Heart left ventricle (tissue), 13 donors: ENCODE measurements around the gene RALGPS1.

Experiments
- POLR2A ChIP-seq, 2 donors: fragments of 450-650 bp; IDR thresholded peaks; one replicate each; pipeline ENCODE4 v1.6.1; 2017; ENCODE audit warnings: antibody characterized with exemption in 2 of 2, mild to moderate bottlenecking in 2 of 2, moderate library complexity in 2 of 2
- TF ChIP-seq, protein P1 (sequence below), 12 donors: fragments of 200-600 bp; sonication (generic) in 4 of 12; IDR thresholded peaks; one replicate each; pipeline versions ENCODE4 v1.5.0 to v1.8.0; 2018 to 2022; ENCODE audit warnings: antibody characterized with exemption in 12 of 12, mild to moderate bottlenecking in 5 of 12
- donor health status: ischemic (EF 13 %, LVEDD 7.1; RV severe dilation, severe dysfunction).
- donor health status: DM: no; HTN: yes; CAD: no.
- donor health status: DM: no; HTN: no; CAD: no.
- donor health status: ischemic (EF 25% LVEDD 6.9; RV normal size, moderate dysfunction).
- donor health status: ischemic (EF 25% LVEDD 5.7; RV mildly dilated, moderate dysfunction).
- donor health status: ischemic (EF 35%, LVEDD 5.7; RV mildly dilated, moderate dysfunction).
- donor health status: nonischemic (EF 11% LVEDD 7.7; RV severe dilation, severe dysfunction).
- donor health status: DM: yes; HTN: yes; CAD: no.
- donor health status: PGD.
- donor health status: ischemic (EF 29% LVEDD 5.4; RV normal size, mild dysfunction).
- donor health status: nonischemic (EF 23%, LVEDD 6.1; RV moderate dilation, normal function).

DNA sequence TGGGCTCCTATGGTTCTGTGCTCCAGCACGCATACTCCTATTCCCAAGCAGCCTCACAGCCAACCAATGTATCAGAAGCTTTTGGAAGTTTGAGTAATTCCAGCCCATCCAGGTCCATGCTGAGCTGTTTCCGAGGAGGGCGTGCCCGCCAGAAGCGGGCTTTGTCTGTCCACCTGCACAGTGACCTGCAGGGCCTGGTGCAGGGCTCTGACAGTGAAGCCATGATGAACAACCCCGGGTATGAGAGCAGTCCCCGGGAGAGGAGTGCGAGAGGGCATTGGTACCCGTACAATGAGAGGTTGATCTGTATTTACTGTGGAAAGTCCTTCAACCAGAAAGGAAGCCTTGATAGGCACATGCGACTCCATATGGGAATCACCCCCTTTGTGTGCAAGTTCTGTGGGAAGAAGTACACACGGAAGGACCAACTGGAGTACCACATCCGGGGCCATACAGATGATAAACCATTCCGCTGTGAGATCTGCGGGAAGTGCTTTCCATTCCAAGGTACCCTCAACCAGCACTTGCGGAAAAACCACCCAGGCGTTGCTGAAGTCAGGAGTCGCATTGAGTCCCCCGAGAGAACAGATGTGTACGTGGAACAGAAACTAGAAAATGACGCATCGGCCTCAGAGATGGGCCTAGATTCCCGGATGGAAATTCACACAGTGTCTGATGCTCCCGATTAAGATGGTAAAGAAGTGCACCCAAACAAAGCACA, 34.2 kb upstream of the RALGPS1 start:
- TF ChIP-seq, protein P1, sequence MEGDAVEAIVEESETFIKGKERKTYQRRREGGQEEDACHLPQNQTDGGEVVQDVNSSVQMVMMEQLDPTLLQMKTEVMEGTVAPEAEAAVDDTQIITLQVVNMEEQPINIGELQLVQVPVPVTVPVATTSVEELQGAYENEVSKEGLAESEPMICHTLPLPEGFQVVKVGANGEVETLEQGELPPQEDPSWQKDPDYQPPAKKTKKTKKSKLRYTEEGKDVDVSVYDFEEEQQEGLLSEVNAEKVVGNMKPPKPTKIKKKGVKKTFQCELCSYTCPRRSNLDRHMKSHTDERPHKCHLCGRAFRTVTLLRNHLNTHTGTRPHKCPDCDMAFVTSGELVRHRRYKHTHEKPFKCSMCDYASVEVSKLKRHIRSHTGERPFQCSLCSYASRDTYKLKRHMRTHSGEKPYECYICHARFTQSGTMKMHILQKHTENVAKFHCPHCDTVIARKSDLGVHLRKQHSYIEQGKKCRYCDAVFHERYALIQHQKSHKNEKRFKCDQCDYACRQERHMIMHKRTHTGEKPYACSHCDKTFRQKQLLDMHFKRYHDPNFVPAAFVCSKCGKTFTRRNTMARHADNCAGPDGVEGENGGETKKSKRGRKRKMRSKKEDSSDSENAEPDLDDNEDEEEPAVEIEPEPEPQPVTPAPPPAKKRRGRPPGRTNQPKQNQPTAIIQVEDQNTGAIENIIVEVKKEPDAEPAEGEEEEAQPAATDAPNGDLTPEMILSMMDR (IDR thresholded peaks at IDR 0.05), result no peak
- no peak for TF ChIP-seq POLR2A (IDR thresholded peaks at IDR 0.05)
